HepG2 (cell line): ENCODE measurements around the gene ZNF169. TPM values are rescaled to one million over a fixed set of nuclear protein-coding genes. Genes with fewer than 3 reads are reported as not detected.

Source experiments
- ATAC-seq: fragments of 200-7000 bp; cut with Tn5 transposase; 3 replicates; pipeline ENCODE4 v1.9.1; 2020; ENCODE audit warnings: mild to moderate bottlenecking, moderate library complexity
- BruUV-seq: library from RNA; stranded (reverse); fragments of 400-500 nt; replicated peaks from 2 replicates; lab custom pipeline; 2021; lab: Mats Ljungman, UMichigan
- CTCF ChIA-PET: fragments of 300-600 bp; formaldehyde crosslinking; extraction: SDS; loops from one replicate; lab custom pipeline; 2021; ENCODE audit warnings: low total read pairs, inconsistent platforms, low intra/inter-chr PET ratio; lab: Yijun Ruan, JAX
- POLR2A ChIA-PET: fragments of 350-600 bp; sonication (Branson Sonifier 250); formaldehyde crosslinking; loops from one replicate; lab custom pipeline; 2020; ENCODE audit warnings: antibody characterized with exemption, inconsistent platforms; lab: Yijun Ruan, JAX
- DNase-seq: peaks from one replicate; pipeline ENCODE4 v3.0.0-alpha.2; 2015; ENCODE audit warnings: low spot score
- FAIRE-seq: peaks from 3 replicates; lab custom pipeline; 2011; peaks lifted over from hg19 to GRCh38; lab: Jason Lieb, UNC
- H2AFZ ChIP-seq: one replicate; pipeline ENCODE4 v1.6.1; 2011; ENCODE audit warnings: low read length, inconsistent platforms
- H3K27ac ChIP-seq: fragments of 300-600 bp; 3 replicates; pipeline ENCODE4 v1.8.0; 2011; ENCODE audit warnings: mixed run types, mild to moderate bottlenecking, mixed read lengths, low read length, inconsistent platforms; ENCODE audit not compliant: insufficient read depth; ENCODE audit errors: extremely low read length
- H3K27me3 ChIP-seq, 2 experiments: fragments of 200-600 bp in 1 of 2; 2 replicates in 1 of 2; 3 replicates in 1 of 2; pipeline versions ENCODE4 v1.6.0 to v1.8.0; 2011; ENCODE audit warnings: low read length in 2 of 2, mild to moderate bottlenecking in 2 of 2, moderate library complexity in 2 of 2, inconsistent platforms in 1 of 2; ENCODE audit not compliant: insufficient read depth in 2 of 2, control insufficient read depth in 1 of 2
- H3K36me3 ChIP-seq, 2 experiments: fragments of 200-600 bp in 1 of 2; replicated peaks in 1 of 2; 2 replicates in 1 of 2; 3 replicates in 1 of 2; pipeline versions ENCODE4 v1.5.1 to v1.8.0; 2011; ENCODE audit warnings: low read length in 2 of 2, inconsistent platforms in 1 of 2; ENCODE audit not compliant: insufficient read depth in 2 of 2, control insufficient read depth in 1 of 2
- H3K4me1 ChIP-seq: 2 replicates; pipeline ENCODE4 v1.5.1; 2012; ENCODE audit warnings: low read length, inconsistent platforms; ENCODE audit not compliant: insufficient read depth
- H3K4me2 ChIP-seq: 2 replicates; pipeline ENCODE4 v1.6.0; 2011; ENCODE audit warnings: low read depth, low read length, inconsistent platforms
- H3K4me3 ChIP-seq, 3 experiments: fragments of 200-600 bp in 1 of 3; sonication (generic), shearing (Covaris generic) in 1 of 3; replicated peaks in 1 of 3; 2 replicates each; pipeline ENCODE4 v1.5.1; 2011 to 2016; ENCODE audit warnings: low read length in 3 of 3, inconsistent platforms in 2 of 3, low read depth in 2 of 3, mild to moderate bottlenecking in 2 of 3, control low read depth in 1 of 3, mixed read lengths in 1 of 3; ENCODE audit not compliant: insufficient read depth in 1 of 3
- H3K79me2 ChIP-seq: one replicate; pipeline ENCODE4 v1.6.1; 2011; ENCODE audit warnings: low read length, inconsistent platforms; ENCODE audit not compliant: insufficient read depth
- H3K9ac ChIP-seq: 2 replicates; pipeline ENCODE4 v1.6.0; 2011; ENCODE audit warnings: mild to moderate bottlenecking, low read depth, low read length, inconsistent platforms; ENCODE audit not compliant: insufficient read depth
- H3K9me3 ChIP-seq: 2 replicates; pipeline ENCODE4 v1.5.1; 2012; ENCODE audit warnings: mild to moderate bottlenecking, low read length
- H4K20me1 ChIP-seq: 2 replicates; pipeline ENCODE4 v1.6.0; 2011; ENCODE audit warnings: inconsistent platforms, mild to moderate bottlenecking, low read length, moderate library complexity; ENCODE audit not compliant: insufficient read depth
- NCOA2 ChIP-seq: sonication (generic); formaldehyde crosslinking; IDR thresholded peaks from 2 replicates; pipeline ENCODE4 v1.8.0; 2022; ENCODE audit warnings: inconsistent platforms
- SIN3A ChIP-seq: IDR thresholded peaks from 2 replicates; pipeline ENCODE4 v1.6.1; 2011; ENCODE audit warnings: low read depth, mild to moderate bottlenecking, control low read depth, low read length, borderline replicate concordance
- SNAI1 ChIP-seq: sonication (generic); formaldehyde crosslinking; IDR thresholded peaks from 2 replicates; pipeline ENCODE4 v1.5.0; 2020; ENCODE audit warnings: mild to moderate bottlenecking, missing genetic modification reagents, borderline replicate concordance
- TMF1 ChIP-seq: sonication (generic); formaldehyde crosslinking; IDR thresholded peaks from 2 replicates; pipeline ENCODE4 v1.8.1; 2022; ENCODE audit warnings: low read depth, missing genetic modification reagents
- ZNF430 ChIP-seq: sonication (generic); formaldehyde crosslinking; IDR thresholded peaks from 2 replicates; pipeline ENCODE4 v1.9.0; 2021; ENCODE audit warnings: mild to moderate bottlenecking, missing genetic modification reagents
- ZNF44 ChIP-seq: sonication (generic); formaldehyde crosslinking; IDR thresholded peaks from 2 replicates; pipeline ENCODE4 v1.5.1; 2020; ENCODE audit warnings: mild to moderate bottlenecking, missing genetic modification reagents
- ZNF598 ChIP-seq: sonication (generic); formaldehyde crosslinking; IDR thresholded peaks from 2 replicates; pipeline ENCODE4 v1.5.1; 2020; ENCODE audit warnings: mild to moderate bottlenecking, missing genetic modification reagents, borderline replicate concordance
- ZNF713 ChIP-seq: sonication (generic); formaldehyde crosslinking; IDR thresholded peaks from 2 replicates; pipeline ENCODE4 v1.4.0; 2020; ENCODE audit warnings: mild to moderate bottlenecking, missing genetic modification reagents
- WGBS: methylation state at CpG from one replicate; pipeline ENCODE4 v1.1.6; 2017; ENCODE audit warnings: low lambda C conversion rate; 5-methylcytosine and 5-hydroxymethylcytosine counted together
- in situ Hi-C: cut with HindIII; loops from 2 replicates; pipeline ENCODE4 v1.10.0; 2017; ENCODE audit warnings: low pct_unique_long_range_greater_than_20kb; ENCODE audit not compliant: extremely low pct_ligation_motif_present
- intact Hi-C: fragments of 100-400 bp; cut with micrococcal nuclease; formaldehyde crosslinking; loops from one replicate; pipeline ENCODE4 v1.10.0; 2022; ENCODE audit not compliant: unreplicated experiment
- polyA plus RNA-seq, 8 experiments: library from polyadenylated mRNA; depleted of rRNA in 3 of 8; stranded (reverse) in 7 of 8; unstranded in 1 of 8; fragments of >200 nt; fragmentation: Illumina TruSeq in 4 of 8; extraction: Trizol in 4 of 8; gene quantifications; 2 replicates each; pipeline versions ENCODE4 v1.2.1 to v1.2.3, GENCODE V29; 2011 to 2016; ENCODE audit warnings: low read depth in 4 of 8, missing spikeins in 1 of 8, mixed read lengths in 1 of 8; ENCODE audit not compliant: insufficient read depth in 1 of 8
- total RNA-seq, 5 experiments: library from RNA; depleted of rRNA; stranded (reverse); fragments of >200 nt; fragmentation: Illumina TruSeq; extraction: Trizol; gene quantifications; 2 replicates each; pipeline ENCODE4 v1.2.3, GENCODE V29; 2016; ENCODE audit warnings: low read depth in 1 of 5

ZNF169 gene
- total and polyA plus RNA-seq, 2 of the 13 experiments (the other 11 are each of a cell fraction or from before 2014, with no cell fraction given) = 2.1 to 6.3 TPM

- no peak overlapping the region for H2AFZ ChIP-seq
- TF ChIP-seq TMF1 (no peak), SIN3A (no peak), ZNF430 (CRISPR knock-in tag) (no peak), SNAI1 (CRISPR knock-in tag) (no peak), ZNF598 (CRISPR knock-in tag) (no peak), NCOA2 (no peak), ZNF713 (no peak), ZNF44 (CRISPR knock-in tag) (no peak)
- DNase-seq (no peak), ATAC-seq (no peak), FAIRE-seq (no peak)
- H3K4me2 ChIP-seq = no peak overlapping the region
- H3K4me3 ChIP-seq = no peak overlapping the region
- 87% methylated on average over 8 of the region's 9 CpGs for WGBS
- H3K9ac ChIP-seq = no peak overlapping the region
- in situ Hi-C loops (no loop called here), intact Hi-C loops (no loop called here)
- H4K20me1 ChIP-seq = no peaks in the 10 kb centered on the region
- H3K79me2 ChIP-seq = no peaks in the 10 kb centered on the region
- no peak overlapping the region for H3K27ac ChIP-seq
- H3K27me3 ChIP-seq = no peaks in the 10 kb centered on the region
- no peaks in the 10 kb centered on the region; a peak in 2 of 5 replicates for H3K36me3 ChIP-seq
- ChIA-PET POLR2A (no interaction called here), CTCF (no interaction called here)
- no TSS peak for BruUV-seq
- H3K4me1 ChIP-seq = no peaks in the 10 kb centered on the region; the same call in 1 of the 2 replicates
- H3K9me3 ChIP-seq = no peaks in the 10 kb centered on the region
Observed at GRCh38 chr9:94298949-94299599, 40.0 kb downstream of the ZNF169 start.
